ENCODE results near the gene ZRANB1.
A peak's percentile ranks its signal among the peaks of the same experiment; 100 is the strongest.
"Not testable (repeated sequence)": the region's sequence is repeated elsewhere in the genome, so short reads cannot be mapped to it uniquely, and the experiment has no call there.

The ZRANB1 gene

DNA sequence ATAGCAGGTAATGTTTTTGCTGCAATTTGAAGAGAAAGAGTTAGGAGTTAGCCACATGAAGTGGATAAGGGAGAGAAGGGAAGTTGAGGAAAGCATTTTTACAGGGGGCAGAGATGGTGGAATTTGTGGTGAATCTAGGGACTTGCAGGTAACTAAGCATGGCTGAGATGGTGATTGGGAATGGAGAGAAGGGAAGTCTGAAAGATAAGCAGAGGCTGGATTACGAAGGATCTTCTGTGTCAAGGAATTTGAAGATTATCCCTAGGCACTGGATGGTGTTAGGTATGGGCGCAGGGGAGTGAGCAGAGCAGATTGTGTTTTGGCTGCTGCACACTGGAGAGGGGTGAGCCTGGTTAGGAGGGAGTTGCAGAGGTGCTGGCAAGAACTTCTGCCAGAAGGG lies 25.3 kb downstream of the ZRANB1 start:
- DNase-seq = no peak

GRCh38 chr10:124971276-124971675 lies 29.4 kb downstream of the ZRANB1 start:
- DNase-seq = no peak

DNA sequence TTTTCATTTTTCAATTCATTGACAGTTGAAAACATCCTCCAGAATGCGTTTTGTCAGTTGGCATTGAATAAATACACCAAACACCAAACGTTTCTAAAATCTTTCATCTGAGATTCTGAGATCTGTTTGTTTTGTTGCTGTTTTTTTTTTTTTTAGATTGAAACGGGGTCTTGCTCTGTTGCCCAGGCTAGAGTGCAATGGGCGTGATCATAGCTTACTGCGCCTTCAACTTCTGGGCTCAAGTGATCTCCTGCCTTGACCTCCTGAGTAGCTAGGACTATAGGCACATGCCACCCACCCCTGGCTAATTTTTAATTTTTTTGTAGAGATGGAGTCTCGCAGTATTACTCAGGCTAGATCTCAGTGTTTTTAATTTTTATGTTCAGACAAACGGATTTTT lies 30.7 kb downstream of the ZRANB1 start:
- DNase-seq = no peak

DNA sequence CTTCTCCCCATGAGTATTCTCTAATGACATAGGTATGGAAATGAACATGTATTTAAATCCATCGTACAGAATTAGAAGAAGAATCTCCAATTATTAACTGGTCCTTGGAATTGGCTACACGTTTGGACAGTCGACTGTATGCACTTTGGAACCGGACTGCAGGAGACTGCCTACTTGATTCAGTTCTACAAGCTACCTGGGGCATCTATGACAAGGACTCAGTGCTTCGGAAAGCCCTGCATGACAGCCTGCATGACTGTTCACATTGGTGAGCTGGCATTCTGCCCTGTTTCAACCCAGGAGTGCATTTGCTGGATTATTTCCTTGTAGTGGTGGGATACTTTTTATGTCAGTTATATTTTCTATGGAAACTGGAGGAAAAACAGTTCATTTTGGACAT lies 32.2 kb downstream of the ZRANB1 start:
- no peak for DNase-seq

- DNase-seq = no peak
Measured at GRCh38 chr10:124975977-124976514, 34.1 kb downstream of the ZRANB1 start.

DNA sequence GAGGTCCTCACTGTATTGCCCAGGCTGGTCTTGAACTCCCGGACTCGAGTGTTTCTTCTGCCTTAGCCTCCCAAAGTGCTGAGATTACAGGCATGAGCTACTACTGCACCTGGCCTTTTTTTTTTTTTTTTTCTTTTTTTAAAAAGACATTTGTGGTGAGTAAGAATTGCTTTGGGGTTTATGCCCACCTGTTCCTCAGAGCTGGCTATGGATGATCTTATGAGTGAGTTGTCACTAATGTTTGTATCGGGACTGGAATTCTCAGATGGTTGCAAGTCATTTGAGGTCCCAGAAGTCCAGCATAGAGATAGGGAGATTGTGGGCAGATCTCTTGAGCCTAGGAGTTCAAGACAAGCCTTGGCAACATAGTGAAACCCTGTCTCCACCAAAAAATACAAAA lies 35.2 kb downstream of the ZRANB1 start:
- no peak for DNase-seq

- no peak for DNase-seq
Measured at GRCh38 chr10:124977648-124978375, 35.9 kb downstream of the ZRANB1 start.

GRCh38 chr10:124978376-124978725 lies 36.4 kb downstream of the ZRANB1 start:
- DNase-seq = no peak

DNA sequence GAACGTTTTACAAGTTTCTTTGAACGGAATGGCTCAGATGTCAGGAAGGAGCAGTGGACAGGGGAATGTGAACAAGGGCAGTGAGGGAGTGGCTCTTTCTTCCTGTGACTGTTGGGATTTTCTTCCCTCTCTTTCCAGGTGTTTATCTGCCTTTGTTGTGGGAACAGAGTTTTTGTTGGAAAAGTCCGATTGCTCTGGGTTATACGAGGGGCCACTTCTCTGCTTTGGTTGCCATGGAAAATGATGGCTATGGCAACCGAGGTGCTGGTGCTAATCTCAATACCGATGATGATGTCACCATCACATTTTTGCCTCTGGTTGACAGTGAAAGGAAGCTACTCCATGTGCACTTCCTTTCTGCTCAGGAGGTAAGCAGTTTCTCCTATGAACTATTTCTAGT lies 41.4 kb downstream of the ZRANB1 start:
- no peak for DNase-seq

GRCh38 chr10:124984376-124984775 lies 42.5 kb downstream of the ZRANB1 start:
- DNase-seq = no peak

- no peak for DNase-seq
Measured at GRCh38 chr10:124985162-124985561, 43.2 kb downstream of the ZRANB1 start.

GRCh38 chr10:124987788-124988187 lies 45.9 kb downstream of the ZRANB1 start:
- DNase-seq = no peak

GRCh38 chr10:124988753-124989152 lies 46.8 kb downstream of the ZRANB1 start:
- not testable (repeated sequence) for DNase-seq

DNA sequence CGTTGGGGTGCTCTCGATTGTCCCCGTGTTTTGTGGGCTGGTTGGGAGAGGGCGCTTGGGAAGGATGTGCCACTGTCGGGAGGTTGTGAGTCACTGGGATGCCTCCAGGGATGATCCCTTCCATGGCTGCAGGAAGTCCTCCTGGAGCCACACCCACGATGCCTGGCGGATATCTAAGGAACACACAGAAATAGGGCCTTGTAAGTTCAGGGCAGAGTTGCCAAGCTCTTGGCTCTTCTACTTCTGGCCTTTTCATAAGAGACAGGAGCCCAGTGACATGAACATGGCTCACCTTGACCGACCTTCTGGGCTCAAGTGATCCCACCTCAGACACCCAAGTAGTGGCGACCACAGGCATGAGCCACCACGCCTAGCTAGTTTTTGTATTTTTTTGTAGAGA lies 47.6 kb downstream of the ZRANB1 start:
- no peak for DNase-seq

GRCh38 chr10:124990671-124991625 lies 49.0 kb downstream of the ZRANB1 start:
- no peak for DNase-seq

GRCh38 chr10:124991835-124992234 lies 49.9 kb downstream of the ZRANB1 start:
- no peak for DNase-seq

DNA sequence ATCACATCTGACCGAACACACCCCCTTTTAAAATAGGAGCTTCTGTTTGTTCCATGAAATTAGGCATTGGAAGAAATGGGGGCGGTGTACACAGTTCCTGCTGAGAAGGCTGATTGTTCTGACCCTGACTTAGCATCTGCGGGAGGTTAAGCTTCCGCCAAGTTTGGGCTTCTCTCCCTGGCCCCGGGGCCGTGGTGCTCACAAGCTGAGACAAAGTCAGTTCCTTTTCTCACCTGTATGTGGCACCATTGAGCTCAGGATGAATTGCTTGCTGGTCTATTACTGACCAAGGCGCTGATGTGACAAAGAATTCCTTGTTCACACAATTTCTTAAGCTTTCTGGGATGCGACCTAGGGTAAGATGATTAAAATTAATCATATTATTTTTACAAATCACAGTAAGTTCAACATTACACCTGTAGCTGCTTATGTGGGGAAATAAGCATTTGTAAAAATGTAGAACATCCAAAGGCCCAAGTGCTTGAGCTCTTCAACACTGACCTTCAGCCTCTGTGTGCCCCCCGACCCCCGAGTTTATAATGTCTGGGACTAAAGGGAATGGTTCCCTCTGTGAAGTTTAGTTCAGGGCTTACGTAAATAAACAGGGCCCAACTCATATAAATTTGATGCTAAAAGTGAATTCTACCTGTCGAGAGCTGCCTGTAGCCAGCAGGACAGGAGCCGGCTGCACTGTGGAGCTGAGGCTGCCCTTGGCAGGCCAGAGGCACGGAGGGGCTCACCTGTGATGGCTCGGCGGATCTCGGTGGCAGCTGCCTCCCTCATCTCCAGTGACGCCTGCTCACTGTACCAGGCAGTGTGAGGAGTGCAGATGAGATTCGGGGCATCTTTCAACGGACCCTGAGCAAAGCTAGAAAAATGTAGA lies 50.8 kb downstream of the ZRANB1 start:
- DNase-seq = peak; percentile 6

DNA sequence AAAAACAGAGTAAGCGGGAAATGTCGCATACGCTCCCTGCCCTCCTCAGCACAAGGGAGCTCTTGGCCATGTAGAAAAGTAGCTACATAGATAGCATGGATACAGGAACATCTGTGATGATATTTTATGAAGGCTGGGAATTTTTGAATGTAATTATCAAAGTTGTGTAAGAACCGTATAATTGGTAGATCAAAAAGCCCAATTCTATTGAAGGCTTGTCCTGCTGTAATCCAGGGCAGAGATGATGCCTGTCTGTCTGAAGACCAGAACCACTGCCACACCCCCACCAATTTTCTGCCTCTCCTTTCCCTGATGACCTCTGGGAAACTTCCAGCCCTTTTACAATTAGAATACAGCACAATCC lies 51.4 kb downstream of the ZRANB1 start:
- no peak for DNase-seq

DNA sequence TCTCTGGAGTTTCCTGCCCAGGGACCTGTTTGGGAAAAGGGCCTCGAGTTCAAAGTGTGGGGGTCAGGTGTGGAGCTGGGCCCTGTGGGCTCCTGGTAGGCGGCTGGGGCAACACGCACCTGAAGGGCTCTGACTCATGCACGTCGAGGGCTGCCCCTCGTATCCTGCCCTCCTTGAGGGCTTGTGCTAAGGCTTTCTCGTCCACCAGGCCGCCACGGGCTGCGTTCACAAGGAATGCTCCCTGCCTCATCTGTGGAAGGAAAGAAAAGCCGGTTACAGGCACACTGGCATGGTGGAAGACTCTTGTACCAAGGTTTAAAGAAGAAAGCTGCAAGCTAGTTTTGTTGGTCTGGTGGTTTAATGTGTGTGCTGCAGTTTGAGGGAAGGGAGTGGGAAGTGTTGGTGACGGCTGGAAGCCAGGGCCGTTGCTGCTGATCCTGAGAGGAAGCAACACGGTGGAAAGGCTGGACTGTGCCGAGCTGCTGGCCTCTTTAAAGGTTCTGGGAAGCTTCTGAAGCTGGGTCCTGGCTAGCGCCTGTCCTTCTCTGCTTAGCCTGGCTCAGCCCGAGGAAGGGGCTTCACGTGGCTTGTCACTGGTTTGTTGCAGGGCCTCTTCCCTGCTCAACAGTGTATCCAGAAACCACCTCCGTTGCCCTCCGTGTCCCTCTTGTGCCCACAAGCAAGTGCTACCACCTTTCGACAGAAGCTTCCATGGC lies 52.0 kb downstream of the ZRANB1 start:
- DNase-seq = no peak

- DNase-seq = no peak
Measured at GRCh38 chr10:124994573-124995473, 52.9 kb downstream of the ZRANB1 start.

GRCh38 chr10:124995605-124996004 lies 53.7 kb downstream of the ZRANB1 start:
- no peak for DNase-seq

Data from KG1 (cell line).